Activated CD4-positive, alpha-beta T cell treated with anti-CD3 and anti-CD28 coated beads, Interleukin-2, Interleukin-6, amounts not matched to agents 100 ng/mL and 50 ng/mL, durations not matched to agents 16 hours and 8 hours (primary cell): ENCODE results near the gene AMBRA1.

ENCODE experiments used
- DNase-seq: peaks from one replicate; pipeline ENCODE4 v3.0.0-alpha.2; 2020

The AMBRA1 gene

DNA sequence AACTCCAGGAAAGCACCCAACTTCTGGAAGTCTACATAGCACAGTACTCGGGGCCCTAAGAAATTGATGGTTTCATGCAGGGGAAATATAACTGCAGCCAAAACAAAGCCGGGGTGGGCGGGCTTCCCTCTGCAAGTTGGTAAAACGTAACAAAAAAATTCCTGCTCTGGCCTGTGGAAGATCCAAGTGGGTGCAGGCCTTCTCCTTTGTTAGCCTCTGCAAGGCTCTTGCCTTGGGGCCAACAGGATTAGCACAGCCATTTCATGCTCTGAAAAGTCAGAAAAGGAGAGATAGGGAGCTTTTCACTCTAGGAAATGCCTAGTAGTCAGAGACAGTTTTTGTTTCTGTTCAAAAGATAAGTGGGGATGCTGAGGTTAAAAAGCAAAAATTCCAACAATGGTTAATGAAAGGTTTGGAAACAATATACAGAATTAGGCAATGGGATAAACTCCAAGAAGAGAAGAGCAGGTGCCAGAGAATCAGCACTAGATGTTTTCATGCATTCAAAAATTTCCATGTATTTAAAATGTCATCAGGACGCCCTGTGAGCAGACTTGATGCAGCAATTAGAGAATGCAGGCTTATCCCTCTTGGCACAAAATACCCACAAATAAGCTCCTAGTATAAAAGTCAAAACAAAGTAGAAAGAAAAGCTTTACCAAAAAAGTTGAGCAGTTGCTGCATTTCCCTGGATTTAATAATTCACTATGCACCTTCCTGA, 130.0 kb downstream of the AMBRA1 start:
- DNase-seq: no peak

DNA sequence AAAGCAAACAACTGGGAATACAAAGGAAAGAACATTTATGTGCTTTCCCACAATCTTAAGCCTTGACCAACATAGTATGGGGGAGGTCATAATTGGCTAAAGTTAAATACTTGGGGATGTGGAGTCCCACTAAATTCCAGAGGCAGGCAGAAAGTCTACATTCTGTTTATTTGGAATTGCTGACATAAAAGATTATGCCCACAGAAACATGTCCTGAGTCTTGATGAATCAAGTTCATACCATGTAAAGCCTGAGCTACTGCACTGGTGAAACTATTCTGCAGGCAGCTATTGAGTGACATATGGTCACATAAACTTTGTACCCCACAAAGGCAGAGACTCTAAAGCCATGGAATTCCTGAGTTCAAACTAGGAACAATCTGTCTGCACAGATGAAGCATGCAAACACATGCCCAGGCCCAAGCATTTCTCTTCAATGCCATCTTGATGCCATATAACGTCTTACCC, 132.3 kb downstream of the AMBRA1 start:
- no peak for DNase-seq

DNA sequence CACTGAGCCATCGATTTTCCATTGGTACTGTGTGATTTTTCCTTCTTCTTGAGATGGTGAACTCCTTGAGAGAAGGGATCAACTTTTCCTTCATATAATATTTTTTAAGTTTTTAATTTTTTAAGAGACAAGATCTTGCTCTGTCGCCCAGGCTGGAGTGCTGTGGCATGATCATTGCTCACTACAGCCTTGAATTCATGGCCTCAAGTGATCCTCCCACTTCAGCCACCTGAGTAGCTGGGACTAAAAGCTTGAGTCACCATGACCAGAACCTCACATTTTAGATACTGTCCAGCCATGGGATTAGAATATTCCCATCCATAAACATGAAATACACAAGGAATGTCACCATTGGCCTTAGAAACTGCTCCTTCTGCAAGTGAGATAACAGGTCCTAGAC, 135.3 kb downstream of the AMBRA1 start:
- no peak for DNase-seq

DNA sequence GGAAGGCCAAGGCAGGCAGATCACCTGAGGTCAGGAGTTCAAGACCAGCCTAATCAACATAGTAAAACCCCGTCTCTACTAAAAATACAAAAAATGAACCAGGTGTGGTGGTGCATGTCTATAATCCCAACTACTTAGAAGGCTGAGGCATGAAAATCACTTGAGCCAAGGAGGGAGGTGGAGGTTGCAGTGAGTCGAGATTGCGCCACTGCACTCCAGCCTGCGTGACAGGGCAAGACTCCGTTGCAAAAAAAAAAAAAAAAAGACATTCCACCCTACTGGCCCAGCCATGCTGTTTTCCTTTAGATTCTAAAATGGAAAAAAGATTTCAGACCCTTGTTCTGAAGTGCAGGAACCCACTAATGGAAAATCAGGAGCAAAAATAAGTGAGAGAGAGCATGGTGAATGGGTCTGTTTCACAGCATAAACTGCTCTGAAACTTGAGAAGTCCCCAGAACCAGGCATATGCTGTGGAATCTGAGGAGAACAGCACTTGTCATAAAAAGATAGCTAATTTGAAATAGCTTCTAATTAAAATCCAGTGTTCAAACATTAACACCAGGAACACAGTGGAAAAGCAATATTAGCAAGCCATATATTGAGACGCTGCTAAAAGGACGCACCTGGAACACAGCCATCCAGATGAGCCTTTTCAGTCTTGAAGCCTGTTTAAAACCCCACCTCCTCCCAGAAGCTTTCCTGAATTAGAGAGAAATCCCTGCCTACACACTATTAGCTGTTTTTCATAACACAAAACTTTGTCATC, 136.0 kb downstream of the AMBRA1 start:
- no peak for DNase-seq

DNA sequence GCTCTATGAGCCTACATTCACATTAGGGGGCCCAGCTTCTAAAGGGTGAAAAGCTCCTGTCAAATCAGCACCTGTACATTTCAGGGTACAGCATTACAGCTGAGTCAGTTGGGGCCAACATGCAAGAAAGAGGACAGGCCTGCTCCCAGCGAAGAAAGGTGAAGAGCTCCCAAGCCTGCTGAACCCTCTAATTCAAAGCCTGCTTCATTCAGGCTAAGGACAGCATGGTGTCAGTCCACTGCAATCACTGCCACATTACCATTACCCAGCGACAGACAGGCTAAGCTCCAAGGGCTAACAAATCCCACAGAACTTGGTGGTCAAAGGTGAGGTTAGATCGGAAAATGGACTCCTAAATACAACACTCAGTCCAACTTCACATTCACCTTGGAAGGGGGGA, 136.8 kb downstream of the AMBRA1 start:
- no peak for DNase-seq

DNA sequence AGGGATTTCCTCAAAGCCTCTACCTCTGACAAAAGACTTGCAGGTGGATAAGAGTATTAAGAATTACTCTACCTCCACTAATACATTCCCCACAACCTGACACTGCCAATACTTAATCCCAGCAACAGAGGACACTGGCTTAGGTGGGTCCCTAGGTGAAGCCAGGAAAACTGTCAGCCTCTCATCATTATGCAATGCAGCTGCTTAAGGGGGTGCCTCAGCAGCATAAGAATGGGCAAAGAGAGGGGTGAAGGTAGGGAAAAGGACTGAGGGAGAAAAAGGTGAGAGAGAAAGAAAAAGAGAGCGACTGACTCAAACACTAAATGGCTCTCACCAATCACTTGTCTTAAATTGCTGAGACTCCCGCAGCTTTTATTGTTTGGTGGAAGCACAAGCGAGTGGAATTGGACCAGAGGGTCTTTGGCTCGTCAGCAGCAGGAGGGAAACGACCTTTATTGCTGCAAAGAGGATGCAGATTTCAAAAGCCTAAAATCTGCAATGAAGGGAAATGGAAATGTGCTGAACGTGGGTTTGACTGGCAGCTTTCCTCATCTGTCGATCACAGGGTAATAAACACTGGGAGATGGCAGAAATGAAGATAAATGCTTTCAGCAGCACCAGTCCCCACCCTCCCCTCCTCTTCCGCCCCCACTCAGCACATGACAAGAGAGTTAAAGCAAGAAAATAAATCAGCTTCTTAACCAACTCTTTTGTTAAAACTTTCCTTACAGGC, 137.4 kb downstream of the AMBRA1 start:
- DNase-seq: no peak

DNA sequence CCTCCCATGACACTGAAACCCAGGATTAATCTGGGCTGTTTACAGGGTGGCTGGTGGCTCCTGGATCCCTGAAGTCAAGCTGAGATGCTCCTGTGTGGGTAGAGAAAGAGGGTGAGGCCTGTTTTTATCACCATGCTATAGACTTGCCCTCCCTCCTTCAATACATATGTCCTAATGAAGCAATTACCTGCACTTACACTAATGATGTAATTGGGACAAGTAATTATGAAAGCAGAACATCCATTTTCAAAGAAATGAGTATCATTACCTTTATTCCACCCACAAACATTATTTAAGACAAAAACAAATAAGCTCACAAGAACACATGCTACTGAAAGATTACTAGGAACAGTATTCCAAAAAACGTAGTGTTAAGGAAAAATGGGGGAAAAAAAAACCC, 138.0 kb downstream of the AMBRA1 start:
- DNase-seq: no peak

DNA sequence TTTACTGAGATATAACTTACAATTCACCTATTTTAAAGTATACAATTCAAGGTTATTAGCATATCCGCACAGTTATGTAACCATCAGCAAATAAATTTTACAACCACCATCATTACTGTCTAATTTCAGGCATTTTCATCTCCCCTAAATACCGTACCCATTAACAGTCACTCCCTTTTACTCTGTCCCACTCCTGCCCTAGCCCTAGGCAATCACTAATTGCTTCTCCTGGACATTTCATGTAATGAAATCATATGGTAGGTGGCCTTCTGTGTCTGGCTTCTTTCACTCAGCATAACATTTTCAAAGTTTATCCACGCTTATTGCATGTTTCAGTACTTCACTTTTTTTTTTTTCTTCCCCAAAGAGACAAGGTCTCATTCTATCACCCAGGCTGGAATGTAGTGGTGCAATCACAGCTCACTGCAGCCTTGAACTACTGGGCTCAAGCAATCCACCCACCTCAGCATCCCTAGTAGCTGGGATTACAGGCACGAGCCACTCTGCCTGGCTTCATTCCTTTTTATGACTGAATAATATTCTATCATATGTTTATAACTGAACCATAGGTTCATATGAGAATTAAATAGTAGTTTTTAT, 140.8 kb downstream of the AMBRA1 start:
- DNase-seq: no peak

DNA sequence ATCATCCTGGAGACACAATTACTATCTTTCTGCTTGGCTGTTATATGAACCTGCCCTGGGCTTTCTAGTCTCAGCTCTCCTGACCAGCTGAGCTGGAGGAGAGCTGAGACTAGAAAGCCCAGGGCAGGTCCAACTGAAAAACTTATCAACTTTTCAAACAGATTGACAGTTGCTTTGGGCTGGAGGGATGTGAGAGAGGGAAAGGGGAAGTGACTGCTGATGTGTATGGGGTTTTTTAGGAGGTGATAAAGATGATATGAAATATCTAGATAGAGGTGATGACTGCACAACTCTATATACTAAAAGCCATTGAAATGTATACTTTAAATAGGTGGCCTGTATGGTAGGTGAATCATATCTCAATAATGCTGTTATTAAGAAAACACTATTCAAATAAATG, 142.1 kb downstream of the AMBRA1 start:
- DNase-seq: no peak

DNA sequence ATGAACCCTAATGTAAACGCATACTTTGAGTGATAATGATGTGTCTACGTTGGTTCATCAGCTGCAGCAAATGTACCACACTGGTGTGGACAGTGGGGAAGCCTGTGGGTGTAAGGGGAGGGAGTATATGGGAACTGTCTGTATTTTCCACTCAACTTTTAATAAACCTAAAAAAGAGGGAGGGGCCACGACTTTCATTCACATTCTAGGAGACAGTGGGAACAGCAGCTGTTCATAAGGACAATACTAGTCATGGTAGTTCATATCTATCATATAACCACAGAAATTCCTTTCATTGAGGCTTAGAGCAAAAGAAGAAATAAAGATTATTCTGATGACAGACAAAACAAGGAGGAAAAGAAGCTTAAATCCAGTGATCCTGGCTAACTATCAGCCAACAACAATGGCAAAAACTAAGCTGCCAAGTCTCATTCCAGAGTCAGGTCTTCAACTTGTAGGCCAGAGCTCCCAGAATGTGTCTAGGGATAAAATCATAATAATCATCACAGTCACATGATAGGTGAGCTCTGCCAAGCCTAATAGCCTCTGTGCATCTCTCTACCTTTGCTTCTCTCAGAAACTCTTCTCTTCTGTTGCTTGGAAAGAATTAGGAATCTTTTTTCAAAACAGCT, 142.9 kb downstream of the AMBRA1 start:
- DNase-seq: no peak

DNA sequence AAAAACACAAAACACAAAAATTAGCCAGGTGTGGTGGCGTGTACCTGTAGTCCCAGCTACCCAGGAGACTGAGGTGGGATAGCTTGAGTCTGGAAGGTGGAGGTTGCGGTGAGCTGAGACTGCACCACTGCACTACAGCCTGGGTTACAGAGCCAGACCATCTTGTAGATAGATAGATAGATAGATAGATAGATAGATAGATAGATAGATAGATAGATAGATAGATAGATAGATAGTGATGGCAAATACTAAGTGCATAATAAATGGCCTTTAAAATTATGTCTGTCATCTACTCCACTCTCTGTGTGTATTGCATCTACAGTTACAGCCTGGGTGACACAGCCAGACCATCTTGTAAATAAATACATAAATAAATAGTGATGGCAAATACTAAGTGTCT, 146.3 kb downstream of the AMBRA1 start:
- DNase-seq: no peak

DNA sequence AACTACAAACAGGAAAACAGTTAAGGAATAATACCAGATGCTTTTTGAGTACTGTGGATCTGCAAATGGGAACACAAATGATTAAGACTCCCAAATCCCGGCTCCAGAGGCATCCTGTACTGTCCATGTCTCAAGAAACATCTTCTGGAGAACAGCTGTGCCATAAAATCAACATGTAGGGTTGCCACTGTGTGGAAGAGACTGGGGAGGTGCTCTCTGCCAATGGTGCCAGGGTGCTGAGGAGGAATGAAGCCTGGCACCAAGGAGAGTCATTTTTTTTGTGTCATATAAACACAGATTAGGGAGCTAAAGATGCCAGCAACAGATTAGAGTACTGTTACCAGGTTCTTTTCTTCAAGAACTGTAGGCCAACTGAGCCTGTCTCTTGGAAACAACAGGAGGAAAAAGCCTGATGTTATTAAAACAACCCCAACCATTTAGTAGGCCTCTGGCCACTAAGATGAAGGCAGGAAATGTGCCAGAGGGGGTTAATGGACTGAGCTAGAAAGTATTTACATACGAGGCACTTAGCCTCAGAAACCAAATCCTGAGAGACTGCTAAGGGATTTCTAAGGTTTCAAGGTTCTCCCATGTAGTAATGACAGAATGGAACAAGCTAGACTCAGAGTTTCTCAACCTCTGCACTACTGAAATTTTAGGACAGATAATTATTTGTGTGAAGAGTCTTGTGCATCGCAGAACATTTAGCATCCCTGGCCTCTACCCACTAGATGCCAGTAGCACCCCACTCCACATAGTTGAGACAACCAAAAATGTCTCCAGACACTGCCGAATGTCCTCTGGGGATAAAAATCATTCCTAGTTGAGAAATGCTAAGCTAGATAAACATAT, 147.7 kb downstream of the AMBRA1 start:
- DNase-seq: no peak

DNA sequence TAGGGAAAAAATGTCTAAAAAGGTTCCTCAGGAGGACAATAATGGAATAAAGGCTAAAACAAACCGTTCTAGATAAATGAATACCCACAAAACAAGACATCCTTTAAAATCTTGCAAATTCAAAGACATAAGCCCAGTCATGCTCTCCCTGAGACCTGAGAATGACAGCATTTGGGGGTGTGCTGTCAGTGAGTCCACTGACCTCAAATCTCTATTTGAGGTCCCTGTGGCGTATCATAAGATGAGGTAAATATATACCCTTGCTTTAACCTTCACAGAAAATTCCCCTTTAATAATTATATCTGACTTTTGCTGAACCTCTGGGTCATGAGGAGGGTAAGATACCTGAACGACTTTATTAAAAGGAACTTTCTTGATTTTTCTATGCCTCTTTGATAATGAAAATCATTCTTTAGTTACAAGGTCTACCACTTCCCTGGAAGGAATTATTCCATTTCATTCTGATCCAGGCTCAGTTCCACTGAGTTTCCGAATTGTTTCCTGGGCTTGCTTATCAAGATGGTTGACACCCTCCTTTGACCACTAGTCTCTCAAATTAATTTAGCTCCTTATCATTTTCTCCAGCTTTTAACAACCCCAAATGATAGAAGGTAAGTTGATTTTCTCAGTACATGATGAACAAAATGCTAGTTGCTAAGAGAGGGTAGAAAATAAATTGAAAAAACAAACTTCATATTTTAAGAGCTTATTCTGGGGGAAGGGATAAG, 148.5 kb downstream of the AMBRA1 start:
- no peak for DNase-seq

DNA sequence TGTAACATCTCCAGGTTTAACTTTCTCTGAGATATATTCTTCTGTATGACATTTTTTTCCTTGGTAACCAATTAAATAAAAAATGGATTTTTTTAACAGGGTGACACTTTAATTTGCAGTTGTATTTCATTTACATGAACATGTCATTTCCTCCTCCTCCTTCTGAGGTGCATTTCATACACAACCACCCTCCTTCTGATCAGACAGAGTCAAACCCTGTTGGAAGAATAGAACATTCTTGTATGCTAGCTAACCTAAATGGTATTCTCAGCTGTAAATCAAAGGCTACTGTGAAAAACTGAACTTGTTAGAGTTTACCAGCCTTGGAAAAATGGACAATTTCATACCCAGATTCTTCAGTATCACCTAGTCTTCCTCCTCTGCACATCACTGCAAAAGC, 149.5 kb downstream of the AMBRA1 start:
- no peak for DNase-seq

DNA sequence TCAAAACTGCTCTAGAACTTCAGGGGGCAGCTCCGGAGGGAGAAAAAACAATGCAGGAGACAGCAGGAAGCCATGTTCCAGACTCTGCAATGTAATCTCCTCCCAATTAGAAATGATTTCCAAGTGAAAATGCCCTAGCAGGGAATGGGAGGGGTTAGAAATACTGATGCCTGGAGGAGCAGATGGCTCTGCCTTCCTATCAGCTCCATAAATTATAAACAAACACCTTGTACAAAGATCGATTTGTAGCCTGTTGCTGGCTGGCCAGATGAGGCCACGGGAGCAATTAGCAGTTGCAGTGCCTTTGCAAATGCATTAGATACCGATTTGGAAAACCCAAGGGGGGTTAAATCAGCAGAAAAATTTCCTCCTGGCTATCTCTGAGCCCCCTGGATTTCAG, 155.6 kb downstream of the AMBRA1 start:
- DNase-seq: no peak

DNA sequence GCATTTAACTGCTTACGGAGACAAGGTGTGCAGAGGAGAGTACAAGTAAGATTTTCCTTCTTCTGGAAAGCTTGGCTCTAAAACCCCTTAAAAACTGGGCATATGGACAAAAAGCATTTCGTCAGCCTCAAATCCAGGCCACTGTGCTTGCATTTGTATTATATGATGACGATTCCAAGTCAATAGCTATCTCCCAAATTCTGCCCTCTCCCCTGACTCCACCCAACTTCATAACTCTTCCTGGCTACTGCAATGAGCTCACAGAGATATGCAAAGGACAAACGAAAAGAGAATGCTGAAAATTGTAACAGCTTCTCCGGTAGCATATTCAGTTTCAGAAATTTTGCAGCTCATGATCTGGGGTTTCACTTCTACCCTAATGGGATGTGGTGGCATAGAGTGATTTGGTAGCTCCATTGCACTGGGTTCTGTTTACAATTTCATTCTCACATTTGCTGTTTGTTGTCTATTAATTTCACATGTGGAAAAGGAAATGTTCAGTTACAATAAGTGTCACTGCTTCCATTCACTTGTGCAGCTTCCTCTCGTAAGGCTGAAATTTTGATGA, 156.6 kb downstream of the AMBRA1 start:
- no peak for DNase-seq

DNA sequence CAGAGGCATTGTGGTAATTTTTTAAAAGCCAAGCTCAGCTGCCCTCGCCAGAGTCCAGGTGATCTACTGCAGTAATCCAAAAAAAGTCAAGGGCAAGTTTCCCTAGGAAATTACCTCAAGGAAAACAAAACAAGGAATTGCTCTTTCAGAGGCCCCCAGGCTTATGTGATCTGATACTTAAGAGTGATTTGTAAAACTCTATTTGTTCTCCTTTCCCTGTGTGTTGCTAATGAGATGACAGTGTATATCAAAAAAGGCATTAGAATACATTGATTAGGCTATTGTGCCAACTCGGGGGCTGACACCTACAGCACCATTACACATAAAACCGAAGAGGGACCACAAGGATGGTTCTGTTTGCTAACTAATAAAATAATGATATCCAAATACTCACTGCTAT, 157.7 kb downstream of the AMBRA1 start:
- no peak for DNase-seq

DNA sequence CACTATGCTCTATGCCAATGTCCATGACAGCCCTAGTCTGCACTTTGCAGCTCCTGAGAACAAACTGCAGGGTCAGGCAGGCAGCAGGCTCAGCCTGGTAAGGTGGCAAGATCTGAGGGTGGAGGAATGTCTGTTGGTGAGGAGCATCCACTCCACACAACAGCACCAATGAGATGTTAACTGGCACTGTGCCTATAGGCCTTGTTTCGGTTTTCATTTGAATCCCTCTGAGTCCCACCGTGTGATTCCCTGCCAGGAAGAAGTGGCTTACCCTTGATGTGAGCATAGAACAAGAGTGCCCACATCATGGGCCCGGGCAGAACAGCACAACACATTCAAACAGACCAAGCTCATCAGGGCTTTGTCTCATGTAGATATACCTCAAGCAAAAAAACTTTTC, 158.1 kb downstream of the AMBRA1 start:
- DNase-seq: no peak

DNA sequence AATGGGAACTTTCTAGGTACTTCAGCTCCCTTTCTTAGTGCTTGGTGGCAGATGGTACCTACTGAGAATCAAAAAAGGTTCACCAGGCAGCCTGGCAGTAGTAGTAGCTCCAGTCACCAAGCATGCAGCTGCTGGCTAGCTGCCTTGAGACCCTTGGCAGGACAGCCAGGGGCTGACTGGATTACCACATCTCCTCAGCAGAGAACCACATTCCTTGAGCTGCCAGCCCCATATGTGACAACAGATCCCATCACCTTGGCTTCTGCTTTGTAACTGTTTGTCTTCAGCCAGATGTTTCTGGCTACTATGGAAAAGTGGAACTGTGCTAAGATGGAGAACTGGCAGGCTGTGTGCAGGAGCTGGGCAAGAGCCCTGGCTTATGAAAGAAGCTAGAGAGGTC, 162.6 kb downstream of the AMBRA1 start:
- no peak for DNase-seq

DNA sequence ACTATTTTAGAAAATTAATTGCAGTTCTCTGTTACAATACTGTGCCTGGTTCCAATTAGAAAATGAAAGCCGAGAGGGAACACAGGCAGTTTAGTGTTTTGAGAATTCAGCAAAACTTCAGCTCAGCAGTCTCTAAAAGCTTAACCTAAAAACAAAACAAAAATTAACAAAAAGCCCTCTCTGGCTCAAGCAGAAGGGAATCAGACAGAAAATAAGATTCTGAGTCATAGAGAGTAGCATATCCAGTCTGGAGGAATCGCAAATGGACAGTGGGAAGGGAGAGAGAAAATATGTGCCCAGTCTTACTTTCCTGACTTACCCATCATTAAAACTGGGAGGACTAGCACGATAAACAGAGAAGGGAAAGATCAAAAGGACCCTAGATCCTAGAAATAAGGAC, 164.1 kb downstream of the AMBRA1 start:
- no peak for DNase-seq

DNA sequence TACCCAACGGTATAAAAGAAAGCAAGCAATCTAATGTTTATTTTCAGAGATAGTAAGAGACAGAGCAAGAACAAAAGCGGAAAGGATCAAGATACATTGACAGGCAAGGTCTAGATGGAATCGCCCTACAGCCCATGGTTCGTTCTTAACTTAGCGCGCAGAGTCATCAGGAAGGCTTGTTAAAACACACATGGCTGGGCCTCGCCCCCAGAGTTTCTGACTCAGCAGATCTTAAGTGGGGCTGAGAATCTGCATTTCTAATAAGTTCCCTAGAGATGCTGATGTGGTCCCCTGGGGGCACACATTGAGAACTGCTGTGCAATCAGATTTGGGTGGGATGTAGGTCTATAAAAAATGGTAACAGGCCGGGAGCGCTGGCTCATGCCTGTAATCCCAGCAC, 166.5 kb downstream of the AMBRA1 start:
- no peak for DNase-seq
